Measurements from ENCODE around the gene TMED7.

DNA sequence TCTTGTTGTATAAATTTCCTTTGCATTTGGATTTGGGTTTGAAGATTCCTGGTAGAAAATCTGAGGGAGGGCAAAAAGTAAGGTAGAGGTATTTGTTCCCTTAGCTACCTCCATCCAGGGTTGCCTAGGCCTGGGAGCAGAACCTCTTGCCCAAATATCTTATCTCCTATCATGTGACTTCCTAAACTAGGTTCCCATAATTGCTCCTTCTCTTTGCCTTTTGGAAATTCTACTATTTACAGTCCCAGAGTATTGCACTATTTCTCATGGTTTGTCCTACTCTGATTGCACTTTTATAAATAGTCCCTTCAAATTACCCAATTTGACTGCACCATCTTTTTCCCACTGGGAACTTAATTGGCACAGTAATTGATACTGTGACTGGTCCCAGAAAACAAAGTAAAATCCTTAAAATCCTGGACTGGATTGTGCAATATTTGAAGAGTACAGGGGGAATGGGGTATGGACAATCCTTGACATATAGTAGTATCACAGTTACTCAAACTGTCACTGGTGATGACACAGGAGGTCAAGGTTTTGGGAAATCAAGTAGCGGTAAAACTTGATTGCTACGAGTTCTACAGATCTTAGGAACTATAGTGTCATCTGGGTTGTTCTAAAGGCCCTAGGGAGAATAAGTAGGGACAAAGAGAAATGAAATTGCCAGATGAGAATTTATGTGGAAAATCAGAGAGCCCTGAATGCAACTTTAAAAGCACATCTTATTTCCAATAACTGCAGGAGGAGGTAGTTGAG, 31.5 kb upstream of the TMED7 start:
- TF ChIP-seq, protein P1, sequence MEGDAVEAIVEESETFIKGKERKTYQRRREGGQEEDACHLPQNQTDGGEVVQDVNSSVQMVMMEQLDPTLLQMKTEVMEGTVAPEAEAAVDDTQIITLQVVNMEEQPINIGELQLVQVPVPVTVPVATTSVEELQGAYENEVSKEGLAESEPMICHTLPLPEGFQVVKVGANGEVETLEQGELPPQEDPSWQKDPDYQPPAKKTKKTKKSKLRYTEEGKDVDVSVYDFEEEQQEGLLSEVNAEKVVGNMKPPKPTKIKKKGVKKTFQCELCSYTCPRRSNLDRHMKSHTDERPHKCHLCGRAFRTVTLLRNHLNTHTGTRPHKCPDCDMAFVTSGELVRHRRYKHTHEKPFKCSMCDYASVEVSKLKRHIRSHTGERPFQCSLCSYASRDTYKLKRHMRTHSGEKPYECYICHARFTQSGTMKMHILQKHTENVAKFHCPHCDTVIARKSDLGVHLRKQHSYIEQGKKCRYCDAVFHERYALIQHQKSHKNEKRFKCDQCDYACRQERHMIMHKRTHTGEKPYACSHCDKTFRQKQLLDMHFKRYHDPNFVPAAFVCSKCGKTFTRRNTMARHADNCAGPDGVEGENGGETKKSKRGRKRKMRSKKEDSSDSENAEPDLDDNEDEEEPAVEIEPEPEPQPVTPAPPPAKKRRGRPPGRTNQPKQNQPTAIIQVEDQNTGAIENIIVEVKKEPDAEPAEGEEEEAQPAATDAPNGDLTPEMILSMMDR (IDR thresholded peaks at IDR 0.05; ENCODE audit: low read depth, low read length, missing input control): no peak
- TF ChIP-seq, protein P2, sequence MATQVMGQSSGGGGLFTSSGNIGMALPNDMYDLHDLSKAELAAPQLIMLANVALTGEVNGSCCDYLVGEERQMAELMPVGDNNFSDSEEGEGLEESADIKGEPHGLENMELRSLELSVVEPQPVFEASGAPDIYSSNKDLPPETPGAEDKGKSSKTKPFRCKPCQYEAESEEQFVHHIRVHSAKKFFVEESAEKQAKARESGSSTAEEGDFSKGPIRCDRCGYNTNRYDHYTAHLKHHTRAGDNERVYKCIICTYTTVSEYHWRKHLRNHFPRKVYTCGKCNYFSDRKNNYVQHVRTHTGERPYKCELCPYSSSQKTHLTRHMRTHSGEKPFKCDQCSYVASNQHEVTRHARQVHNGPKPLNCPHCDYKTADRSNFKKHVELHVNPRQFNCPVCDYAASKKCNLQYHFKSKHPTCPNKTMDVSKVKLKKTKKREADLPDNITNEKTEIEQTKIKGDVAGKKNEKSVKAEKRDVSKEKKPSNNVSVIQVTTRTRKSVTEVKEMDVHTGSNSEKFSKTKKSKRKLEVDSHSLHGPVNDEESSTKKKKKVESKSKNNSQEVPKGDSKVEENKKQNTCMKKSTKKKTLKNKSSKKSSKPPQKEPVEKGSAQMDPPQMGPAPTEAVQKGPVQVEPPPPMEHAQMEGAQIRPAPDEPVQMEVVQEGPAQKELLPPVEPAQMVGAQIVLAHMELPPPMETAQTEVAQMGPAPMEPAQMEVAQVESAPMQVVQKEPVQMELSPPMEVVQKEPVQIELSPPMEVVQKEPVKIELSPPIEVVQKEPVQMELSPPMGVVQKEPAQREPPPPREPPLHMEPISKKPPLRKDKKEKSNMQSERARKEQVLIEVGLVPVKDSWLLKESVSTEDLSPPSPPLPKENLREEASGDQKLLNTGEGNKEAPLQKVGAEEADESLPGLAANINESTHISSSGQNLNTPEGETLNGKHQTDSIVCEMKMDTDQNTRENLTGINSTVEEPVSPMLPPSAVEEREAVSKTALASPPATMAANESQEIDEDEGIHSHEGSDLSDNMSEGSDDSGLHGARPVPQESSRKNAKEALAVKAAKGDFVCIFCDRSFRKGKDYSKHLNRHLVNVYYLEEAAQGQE (IDR thresholded peaks at IDR 0.05): no peak
- peak in 1 of 2 donors; percentile 78 for TF ChIP-seq RXRA (IDR thresholded peaks at IDR 0.05)
- no peak for TF ChIP-seq TAF1 (conservative IDR thresholded peaks at IDR 0.05)
- peak in 1 of 2 donors; percentile 2 for TF ChIP-seq RAD21 (IDR thresholded peaks at IDR 0.05)
- TF ChIP-seq, protein P3, sequence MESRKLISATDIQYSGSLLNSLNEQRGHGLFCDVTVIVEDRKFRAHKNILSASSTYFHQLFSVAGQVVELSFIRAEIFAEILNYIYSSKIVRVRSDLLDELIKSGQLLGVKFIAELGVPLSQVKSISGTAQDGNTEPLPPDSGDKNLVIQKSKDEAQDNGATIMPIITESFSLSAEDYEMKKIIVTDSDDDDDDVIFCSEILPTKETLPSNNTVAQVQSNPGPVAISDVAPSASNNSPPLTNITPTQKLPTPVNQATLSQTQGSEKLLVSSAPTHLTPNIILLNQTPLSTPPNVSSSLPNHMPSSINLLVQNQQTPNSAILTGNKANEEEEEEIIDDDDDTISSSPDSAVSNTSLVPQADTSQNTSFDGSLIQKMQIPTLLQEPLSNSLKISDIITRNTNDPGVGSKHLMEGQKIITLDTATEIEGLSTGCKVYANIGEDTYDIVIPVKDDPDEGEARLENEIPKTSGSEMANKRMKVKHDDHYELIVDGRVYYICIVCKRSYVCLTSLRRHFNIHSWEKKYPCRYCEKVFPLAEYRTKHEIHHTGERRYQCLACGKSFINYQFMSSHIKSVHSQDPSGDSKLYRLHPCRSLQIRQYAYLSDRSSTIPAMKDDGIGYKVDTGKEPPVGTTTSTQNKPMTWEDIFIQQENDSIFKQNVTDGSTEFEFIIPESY (IDR thresholded peaks at IDR 0.05): peak; percentile 45
- TF ChIP-seq, protein P4, sequence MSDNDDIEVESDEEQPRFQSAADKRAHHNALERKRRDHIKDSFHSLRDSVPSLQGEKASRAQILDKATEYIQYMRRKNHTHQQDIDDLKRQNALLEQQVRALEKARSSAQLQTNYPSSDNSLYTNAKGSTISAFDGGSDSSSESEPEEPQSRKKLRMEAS (IDR thresholded peaks at IDR 0.05): peak; percentile 12
- TF ChIP-seq GABPA (IDR thresholded peaks at IDR 0.05 in 1 of 2, conservative IDR thresholded peaks at IDR 0.05 in 1 of 2): no peak
- no peak for TF ChIP-seq SP1 (IDR thresholded peaks at IDR 0.05)
- peak; percentile 65 for TF ChIP-seq YY1 (IDR thresholded peaks at IDR 0.05)
- peak in 1 of 2 donors; percentile 40 for TF ChIP-seq JUND (IDR thresholded peaks at IDR 0.05)
